CD4-positive, alpha-beta T cell (primary cell): ENCODE measurements around the gene SLC29A1. TPM values are rescaled to one million over a fixed set of nuclear protein-coding genes. Genes with fewer than 3 reads are reported as not detected.

Experiments
- ATAC-seq: fragments of 200-7000 bp; cut with Tn5 transposase; one replicate; pipeline ENCODE4 v1.10.0; 2022; ENCODE audit warnings: mild to moderate bottlenecking; ENCODE audit not compliant: poor library complexity
- CTCF ChIA-PET: fragments of 350-600 bp; sonication (Branson Sonifier 250); formaldehyde crosslinking; loops from one replicate; lab custom pipeline; 2021; ENCODE audit warnings: antibody characterized with exemption, inconsistent platforms; lab: Charles Lee
- POLR2A ChIA-PET: fragments of 350-600 bp; sonication (Branson Sonifier 250); formaldehyde crosslinking; loops from one replicate; lab custom pipeline; 2021; ENCODE audit warnings: antibody characterized with exemption, inconsistent platforms; lab: Charles Lee
- DNase-seq, 14 experiments: peaks; one replicate each; pipeline ENCODE4 v3.0.0-alpha.2; 2013 to 2020; ENCODE audit warnings: mixed read lengths in 2 of 14
- H3K27ac ChIP-seq, 2 donors: one replicate each; pipeline versions ENCODE4 v1.5.1 to v1.7.0; 2013; ENCODE audit warnings: low read length in 2 of 2, low read depth in 1 of 2, mild to moderate bottlenecking in 1 of 2
- H3K27me3 ChIP-seq, 2 experiments: 1 replicate in 1 of 2; 2 replicates in 1 of 2; pipeline versions ENCODE4 v1.6.1 to v1.7.0; 2013; ENCODE audit warnings: low read length in 2 of 2, control low read depth in 1 of 2, mild to moderate bottlenecking in 1 of 2, moderate library complexity in 1 of 2; ENCODE audit not compliant: insufficient read depth in 2 of 2, control insufficient read depth in 1 of 2
- H3K36me3 ChIP-seq: one replicate; pipeline ENCODE4 v1.6.1; 2013; ENCODE audit warnings: low read length, control low read depth; ENCODE audit not compliant: insufficient read depth
- H3K4me1 ChIP-seq: one replicate; pipeline ENCODE4 v1.6.1; 2013; ENCODE audit warnings: low read length, control low read depth; ENCODE audit not compliant: insufficient read depth
- H3K4me3 ChIP-seq: one replicate; pipeline ENCODE4 v1.5.1; 2013; ENCODE audit warnings: mild to moderate bottlenecking, low read length, moderate library complexity
- H3K9me3 ChIP-seq, 2 experiments: 1 replicate in 1 of 2; 2 replicates in 1 of 2; pipeline versions ENCODE4 v1.6.1 to v1.7.0; 2013; ENCODE audit warnings: low read length in 2 of 2, mild to moderate bottlenecking in 2 of 2, control low read depth in 1 of 2, moderate library complexity in 1 of 2; ENCODE audit not compliant: control insufficient read depth in 1 of 2, insufficient read depth in 1 of 2
- H3K27ac Mint-ChIP-seq: one replicate; pipeline ENCODE4 v1.8.0; 2020; ENCODE audit warnings: mixed read lengths
- H3K27me3 Mint-ChIP-seq: one replicate; pipeline ENCODE4 v1.8.0; 2021; ENCODE audit warnings: mixed read lengths
- H3K36me3 Mint-ChIP-seq: one replicate; pipeline ENCODE4 v1.8.0; 2021; ENCODE audit warnings: low read depth, mixed read lengths
- H3K4me1 Mint-ChIP-seq: one replicate; pipeline ENCODE4 v1.8.0; 2021; ENCODE audit warnings: low read depth, mixed read lengths
- H3K4me3 Mint-ChIP-seq: one replicate; pipeline ENCODE4 v1.8.0; 2020; ENCODE audit warnings: mild to moderate bottlenecking, mixed read lengths
- H3K9me3 Mint-ChIP-seq: one replicate; pipeline ENCODE4 v1.8.0; 2020; ENCODE audit warnings: mixed read lengths
- intact Hi-C, 2 experiments: fragments of 100-400 bp; cut with DNase I in 1 of 2; cut with micrococcal nuclease in 1 of 2; formaldehyde crosslinking; loops; one replicate each; pipeline versions ENCODE4 v1.15.1 to v1.9.0; 2023 to 2025; cut with DNase I, micrococcal nuclease
- total RNA-seq, 174 experiments: library from RNA in 2 of 174; stranded (reverse) in 2 of 174; gene quantifications; one replicate each; pipeline ENCODE4 v1.2.3 and lab custom pipeline; 2021 to 2026
- TF ChIP-seq, protein P1 (sequence below): fragments of 200-600 bp; IDR thresholded peaks from one replicate; pipeline ENCODE4 v1.8.0; 2022; ENCODE audit warnings: antibody characterized with exemption, mild to moderate bottlenecking

Gene SLC29A1
- total RNA-seq, 2 experiments from 2014 or later: 0.67 to 1.3 TPM

DNA sequence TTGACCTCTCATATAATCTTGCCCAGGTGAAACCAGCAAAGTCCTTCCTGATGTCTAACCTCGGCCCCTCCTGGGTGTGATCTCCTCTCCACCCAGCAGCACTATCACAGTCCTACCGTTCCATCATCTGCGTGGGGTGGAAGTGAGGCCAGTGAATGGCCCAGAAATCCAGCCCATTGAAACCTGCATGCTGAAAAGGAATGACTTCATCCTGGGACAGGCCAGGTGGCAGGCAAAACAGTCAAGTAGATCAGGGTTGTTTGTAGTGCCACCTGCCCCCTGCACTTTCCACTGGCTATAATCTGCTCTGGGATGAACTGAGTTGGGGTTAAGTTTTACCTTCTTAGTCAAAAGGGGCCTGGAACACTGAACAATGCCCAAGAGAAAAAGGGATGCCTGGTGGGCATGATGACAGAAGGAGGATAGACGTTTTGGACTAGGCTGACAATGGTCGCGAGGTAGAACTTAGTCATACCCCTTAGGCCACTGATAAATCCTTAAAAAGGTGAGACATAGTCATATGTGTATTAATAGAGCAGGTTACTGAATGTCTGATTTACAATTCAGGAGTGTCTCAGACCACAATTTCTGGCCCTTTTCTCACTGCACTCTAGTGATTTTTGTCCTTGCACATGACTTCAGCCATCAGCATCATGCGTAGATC lies 15.4 kb downstream of the SLC29A1 start:
- no peaks in the 10 kb centered on the region for H3K36me3 Mint-ChIP-seq
- peaks cover 8% of the 10 kb centered on the region for H3K4me1 Mint-ChIP-seq
- no peaks in the 10 kb centered on the region for H3K9me3 Mint-ChIP-seq
- H3K27me3 Mint-ChIP-seq: no peaks in the 10 kb centered on the region
- Histone ChIP-seq H3K27me3 (no peaks in the 10 kb centered on the region), H3K36me3 (no peaks in the 10 kb centered on the region), H3K27ac (no peak overlapping the region), H3K4me1 (peaks cover 15% of the 10 kb centered on the region), H3K9me3 (no peaks in the 10 kb centered on the region), H3K4me3 (no peak overlapping the region)
- ATAC-seq (no peak), DNase-seq (no peak)
- ChIA-PET POLR2A (interaction anchor here (4.4 kb wide), 1 partner anchor 8 kb away, joined by 65 read pairs; the partner anchor contains the start of gene HSP90AB1), CTCF (interaction anchor here (1.8 to 2.1 kb wide), 2 partner anchors 8 to 15 kb away, joined by 7 to 13 read pairs; partner anchors contain the start of genes HSP90AB1 and SLC29A1)
- peak overlapping the region; percentile 86 for H3K27ac Mint-ChIP-seq
- intact Hi-C loops: loop anchor here (1.0 to 5.0 kb wide), 4 partner anchors 18 to 143 kb away; no protein-coding TSS in a partner anchor
- H3K4me3 Mint-ChIP-seq: peak overlapping the region; percentile 90
- TF ChIP-seq, protein P1, sequence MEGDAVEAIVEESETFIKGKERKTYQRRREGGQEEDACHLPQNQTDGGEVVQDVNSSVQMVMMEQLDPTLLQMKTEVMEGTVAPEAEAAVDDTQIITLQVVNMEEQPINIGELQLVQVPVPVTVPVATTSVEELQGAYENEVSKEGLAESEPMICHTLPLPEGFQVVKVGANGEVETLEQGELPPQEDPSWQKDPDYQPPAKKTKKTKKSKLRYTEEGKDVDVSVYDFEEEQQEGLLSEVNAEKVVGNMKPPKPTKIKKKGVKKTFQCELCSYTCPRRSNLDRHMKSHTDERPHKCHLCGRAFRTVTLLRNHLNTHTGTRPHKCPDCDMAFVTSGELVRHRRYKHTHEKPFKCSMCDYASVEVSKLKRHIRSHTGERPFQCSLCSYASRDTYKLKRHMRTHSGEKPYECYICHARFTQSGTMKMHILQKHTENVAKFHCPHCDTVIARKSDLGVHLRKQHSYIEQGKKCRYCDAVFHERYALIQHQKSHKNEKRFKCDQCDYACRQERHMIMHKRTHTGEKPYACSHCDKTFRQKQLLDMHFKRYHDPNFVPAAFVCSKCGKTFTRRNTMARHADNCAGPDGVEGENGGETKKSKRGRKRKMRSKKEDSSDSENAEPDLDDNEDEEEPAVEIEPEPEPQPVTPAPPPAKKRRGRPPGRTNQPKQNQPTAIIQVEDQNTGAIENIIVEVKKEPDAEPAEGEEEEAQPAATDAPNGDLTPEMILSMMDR: no peak

- intact Hi-C loops: no loop called here
- Histone ChIP-seq H3K4me3 (no peak overlapping the region), H3K27me3 (no peaks in the 10 kb centered on the region), H3K4me1 (peaks cover 22% of the 10 kb centered on the region), H3K9me3 (no peaks in the 10 kb centered on the region), H3K36me3 (peaks cover 2% of the 10 kb centered on the region), H3K27ac (no peak overlapping the region)
- CTCF ChIA-PET: no interaction called here
- H3K36me3 Mint-ChIP-seq: peaks cover 24% of the 10 kb centered on the region
- H3K27me3 Mint-ChIP-seq: peaks cover 5% of the 10 kb centered on the region
- H3K27ac Mint-ChIP-seq: no peak overlapping the region
- no peak for DNase-seq
- POLR2A ChIA-PET: no interaction called here
- no peaks in the 10 kb centered on the region for H3K9me3 Mint-ChIP-seq
- ATAC-seq: no peak
- H3K4me1 Mint-ChIP-seq: peaks cover 19% of the 10 kb centered on the region
- TF ChIP-seq, protein P1: no peak
- H3K4me3 Mint-ChIP-seq: peak overlapping the region; percentile 48
Measured at GRCh38 chr6:44243345-44243744, 19.9 kb downstream of the SLC29A1 start.

- peak overlapping the region; percentile 70 for H3K4me3 ChIP-seq
- no peaks in the 10 kb centered on the region for H3K27me3 ChIP-seq
- peak overlapping the region; percentile 96 for H3K4me3 Mint-ChIP-seq
- CTCF ChIA-PET: interaction anchor here (0.8 to 4.1 kb wide), 5 partner anchors 8 to 25 kb away, joined by 3 to 13 read pairs (median 4); partner anchors contain the start of gene SLC35B2
- intact Hi-C loops: no loop called here
- H3K36me3 ChIP-seq: peaks cover 23% of the 10 kb centered on the region
- H3K9me3 Mint-ChIP-seq: no peaks in the 10 kb centered on the region
- no peak for DNase-seq
- H3K9me3 ChIP-seq: no peaks in the 10 kb centered on the region
- H3K36me3 Mint-ChIP-seq: peaks cover 45% of the 10 kb centered on the region
- H3K27ac ChIP-seq: peak overlapping the region in 1 of 2 donors; percentile 27
- no peak for ATAC-seq
- TF ChIP-seq, protein P1: no peak
- POLR2A ChIA-PET: interaction anchor here (0.8 to 4.6 kb wide), 5 partner anchors 9 to 22 kb away, joined by 5 to 135 read pairs (median 62); partner anchors contain the start of genes SLC29A1 and SLC35B2
- peak overlapping the region; percentile 93 for H3K27ac Mint-ChIP-seq
- H3K4me1 ChIP-seq: peaks cover 37% of the 10 kb centered on the region
- peaks cover 40% of the 10 kb centered on the region for H3K4me1 Mint-ChIP-seq
- peaks cover 5% of the 10 kb centered on the region for H3K27me3 Mint-ChIP-seq
Measured at GRCh38 chr6:44245391-44245911, 22.1 kb downstream of the SLC29A1 start.
